HepG2 (cell line): Measurements from ENCODE around the gene ATP2B2. TPM values are rescaled to one million over a fixed set of nuclear protein-coding genes. Genes with fewer than 3 reads are reported as not detected.

Experiments used
- ATAC-seq: fragments of 200-7000 bp; cut with Tn5 transposase; 3 replicates; pipeline ENCODE4 v1.9.1; 2020; ENCODE audit warnings: mild to moderate bottlenecking, moderate library complexity
- BruUV-seq: library from RNA; stranded (reverse); fragments of 400-500 nt; replicated peaks from 2 replicates; lab custom pipeline; 2021; lab: Mats Ljungman, UMichigan
- CTCF ChIA-PET: fragments of 300-600 bp; formaldehyde crosslinking; extraction: SDS; loops from one replicate; lab custom pipeline; 2021; ENCODE audit warnings: low total read pairs, inconsistent platforms, low intra/inter-chr PET ratio; lab: Yijun Ruan, JAX
- POLR2A ChIA-PET: fragments of 350-600 bp; sonication (Branson Sonifier 250); formaldehyde crosslinking; loops from one replicate; lab custom pipeline; 2020; ENCODE audit warnings: antibody characterized with exemption, inconsistent platforms; lab: Yijun Ruan, JAX
- DNase-seq: peaks from one replicate; pipeline ENCODE4 v3.0.0-alpha.2; 2015; ENCODE audit warnings: low spot score
- FAIRE-seq: peaks from 3 replicates; lab custom pipeline; 2011; peaks lifted over from hg19 to GRCh38; lab: Jason Lieb, UNC
- H2AFZ ChIP-seq: one replicate; pipeline ENCODE4 v1.6.1; 2011; ENCODE audit warnings: low read length, inconsistent platforms
- H3K27ac ChIP-seq: fragments of 300-600 bp; 3 replicates; pipeline ENCODE4 v1.8.0; 2011; ENCODE audit warnings: mixed run types, mild to moderate bottlenecking, mixed read lengths, low read length, inconsistent platforms; ENCODE audit not compliant: insufficient read depth; ENCODE audit errors: extremely low read length
- H3K27me3 ChIP-seq, 2 experiments: fragments of 200-600 bp in 1 of 2; 2 replicates in 1 of 2; 3 replicates in 1 of 2; pipeline versions ENCODE4 v1.6.0 to v1.8.0; 2011; ENCODE audit warnings: low read length in 2 of 2, mild to moderate bottlenecking in 2 of 2, moderate library complexity in 2 of 2, inconsistent platforms in 1 of 2; ENCODE audit not compliant: insufficient read depth in 2 of 2, control insufficient read depth in 1 of 2
- H3K36me3 ChIP-seq, 2 experiments: fragments of 200-600 bp in 1 of 2; replicated peaks in 1 of 2; 2 replicates in 1 of 2; 3 replicates in 1 of 2; pipeline versions ENCODE4 v1.5.1 to v1.8.0; 2011; ENCODE audit warnings: low read length in 2 of 2, inconsistent platforms in 1 of 2; ENCODE audit not compliant: insufficient read depth in 2 of 2, control insufficient read depth in 1 of 2
- H3K4me1 ChIP-seq: 2 replicates; pipeline ENCODE4 v1.5.1; 2012; ENCODE audit warnings: low read length, inconsistent platforms; ENCODE audit not compliant: insufficient read depth
- H3K4me2 ChIP-seq: 2 replicates; pipeline ENCODE4 v1.6.0; 2011; ENCODE audit warnings: low read depth, low read length, inconsistent platforms
- H3K4me3 ChIP-seq, 3 experiments: fragments of 200-600 bp in 1 of 3; sonication (generic), shearing (Covaris generic) in 1 of 3; replicated peaks in 1 of 3; 2 replicates each; pipeline ENCODE4 v1.5.1; 2011 to 2016; ENCODE audit warnings: low read length in 3 of 3, inconsistent platforms in 2 of 3, low read depth in 2 of 3, mild to moderate bottlenecking in 2 of 3, control low read depth in 1 of 3, mixed read lengths in 1 of 3; ENCODE audit not compliant: insufficient read depth in 1 of 3
- H3K79me2 ChIP-seq: one replicate; pipeline ENCODE4 v1.6.1; 2011; ENCODE audit warnings: low read length, inconsistent platforms; ENCODE audit not compliant: insufficient read depth
- H3K9ac ChIP-seq: 2 replicates; pipeline ENCODE4 v1.6.0; 2011; ENCODE audit warnings: mild to moderate bottlenecking, low read depth, low read length, inconsistent platforms; ENCODE audit not compliant: insufficient read depth
- H3K9me3 ChIP-seq: 2 replicates; pipeline ENCODE4 v1.5.1; 2012; ENCODE audit warnings: mild to moderate bottlenecking, low read length
- H4K20me1 ChIP-seq: 2 replicates; pipeline ENCODE4 v1.6.0; 2011; ENCODE audit warnings: inconsistent platforms, mild to moderate bottlenecking, low read length, moderate library complexity; ENCODE audit not compliant: insufficient read depth
- CEBPB ChIP-seq: IDR thresholded peaks from 2 replicates; pipeline ENCODE4 v1.6.1; 2011; ENCODE audit warnings: low read depth, low read length, improper control_type of control experiment, borderline replicate concordance
- DNMT3B ChIP-seq: conservative IDR thresholded peaks from 2 replicates; pipeline ENCODE4 v1.6.1; 2016; ENCODE audit warnings: missing biosample characterization, control low read depth
- FOXM1 ChIP-seq: sonication (generic); formaldehyde crosslinking; IDR thresholded peaks from 2 replicates; pipeline ENCODE4 v1.5.0; 2020; ENCODE audit warnings: missing genetic modification reagents
- ZNF703 ChIP-seq: sonication (generic); formaldehyde crosslinking; IDR thresholded peaks from 2 replicates; pipeline ENCODE4 v1.5.1; 2020; ENCODE audit warnings: missing genetic modification reagents, mild to moderate bottlenecking, moderate library complexity, borderline replicate concordance
- ZSCAN29 ChIP-seq: sonication (generic); formaldehyde crosslinking; conservative IDR thresholded peaks from 2 replicates; pipeline ENCODE4 v1.4.0; 2020; ENCODE audit warnings: mild to moderate bottlenecking, missing genetic modification reagents
- WGBS: methylation state at CpG from one replicate; pipeline ENCODE4 v1.1.6; 2017; ENCODE audit warnings: low lambda C conversion rate; 5-methylcytosine and 5-hydroxymethylcytosine counted together
- in situ Hi-C: cut with HindIII; loops from 2 replicates; pipeline ENCODE4 v1.10.0; 2017; ENCODE audit warnings: low pct_unique_long_range_greater_than_20kb; ENCODE audit not compliant: extremely low pct_ligation_motif_present
- intact Hi-C: fragments of 100-400 bp; cut with micrococcal nuclease; formaldehyde crosslinking; loops from one replicate; pipeline ENCODE4 v1.10.0; 2022; ENCODE audit not compliant: unreplicated experiment
- polyA plus RNA-seq, 8 experiments: library from polyadenylated mRNA; depleted of rRNA in 3 of 8; stranded (reverse) in 7 of 8; unstranded in 1 of 8; fragments of >200 nt; fragmentation: Illumina TruSeq in 4 of 8; extraction: Trizol in 4 of 8; gene quantifications; 2 replicates each; pipeline versions ENCODE4 v1.2.1 to v1.2.3, GENCODE V29; 2011 to 2016; ENCODE audit warnings: low read depth in 4 of 8, missing spikeins in 1 of 8, mixed read lengths in 1 of 8; ENCODE audit not compliant: insufficient read depth in 1 of 8
- total RNA-seq, 5 experiments: library from RNA; depleted of rRNA; stranded (reverse); fragments of >200 nt; fragmentation: Illumina TruSeq; extraction: Trizol; gene quantifications; 2 replicates each; pipeline ENCODE4 v1.2.3, GENCODE V29; 2016; ENCODE audit warnings: low read depth in 1 of 5
- TF ChIP-seq, protein P1 (sequence below): sonication (generic); formaldehyde crosslinking; IDR thresholded peaks from 2 replicates; pipeline ENCODE4 v1.4.0; 2020; ENCODE audit warnings: mild to moderate bottlenecking, missing genetic modification reagents
- TF ChIP-seq, protein P2 (sequence below): sonication (generic); formaldehyde crosslinking; IDR thresholded peaks from 2 replicates; pipeline ENCODE4 v1.5.0; 2020; ENCODE audit warnings: missing genetic modification reagents
- TF ChIP-seq, protein P3 (sequence below): sonication (generic); formaldehyde crosslinking; IDR thresholded peaks from 2 replicates; pipeline ENCODE4 v1.5.0; 2020; ENCODE audit warnings: missing genetic modification reagents

Gene ATP2B2
- total and polyA plus RNA-seq, 2 of the 13 experiments (the other 11 are each of a cell fraction or from before 2014, with no cell fraction given) = 1.5 to 2.3 TPM

DNA sequence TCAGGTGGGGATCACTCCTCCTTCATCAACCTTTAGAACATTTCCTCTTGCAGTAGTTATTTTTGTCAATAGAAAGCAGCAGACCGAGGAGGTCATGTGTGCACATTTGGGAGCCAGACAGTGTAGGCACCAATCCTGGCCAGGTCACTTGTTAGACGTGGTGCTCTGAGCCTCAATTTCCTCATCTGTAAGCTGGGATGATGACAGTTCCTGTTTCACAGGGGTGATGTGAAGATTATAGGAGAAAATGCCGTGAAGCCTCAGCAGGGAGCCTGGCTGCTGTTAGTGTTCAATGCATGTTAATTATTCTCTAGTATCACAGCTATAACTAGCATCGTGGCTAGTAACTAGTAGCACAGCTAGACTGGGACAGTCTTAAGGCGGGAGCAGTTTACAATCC is 64.7 kb downstream of the ATP2B2 start:
- POLR2A ChIA-PET = no interaction called here
- Histone ChIP-seq H3K36me3 (no peaks in the 10 kb centered on the region), H3K79me2 (no peaks in the 10 kb centered on the region), H3K27me3 (peaks cover 0 to 4% of the 10 kb centered on the region in 2 experiments; a peak in 1 of 5 replicates), H4K20me1 (no peaks in the 10 kb centered on the region), H2AFZ (no peak overlapping the region), H3K9ac (no peak overlapping the region), H3K27ac (no peak overlapping the region), H3K4me2 (no peak overlapping the region), H3K9me3 (no peaks in the 10 kb centered on the region), H3K4me1 (no peaks in the 10 kb centered on the region), H3K4me3 (no peak overlapping the region)
- ATAC-seq = no peak
- BruUV-seq = no TSS peak
- no peak for FAIRE-seq
- intact Hi-C loops = no loop called here
- 32% methylated on average over 5 of the region's 5 CpGs for WGBS
- CTCF ChIA-PET = no interaction called here
- TF ChIP-seq, protein P1, sequence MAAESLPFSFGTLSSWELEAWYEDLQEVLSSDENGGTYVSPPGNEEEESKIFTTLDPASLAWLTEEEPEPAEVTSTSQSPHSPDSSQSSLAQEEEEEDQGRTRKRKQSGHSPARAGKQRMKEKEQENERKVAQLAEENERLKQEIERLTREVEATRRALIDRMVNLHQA (CRISPR knock-in tag) = no peak
- TF ChIP-seq FOXM1 = no peak
- no peak for TF ChIP-seq DNMT3B (CRISPR knock-in tag)
- TF ChIP-seq, protein P2, sequence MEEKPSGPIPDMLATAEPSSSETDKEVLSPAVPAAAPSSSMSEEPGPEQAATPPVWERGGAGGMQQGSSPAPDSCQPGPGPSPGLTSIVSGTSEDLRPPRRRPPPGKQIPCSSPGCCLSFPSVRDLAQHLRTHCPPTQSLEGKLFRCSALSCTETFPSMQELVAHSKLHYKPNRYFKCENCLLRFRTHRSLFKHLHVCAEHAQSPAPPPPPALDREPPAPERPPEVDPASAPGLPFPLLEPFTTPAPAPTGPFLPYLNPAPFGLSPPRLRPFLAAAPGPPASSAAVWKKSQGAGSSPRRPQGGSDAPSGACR (CRISPR knock-in tag) = no peak
- TF ChIP-seq ZSCAN29 (CRISPR knock-in tag) = no peak
- TF ChIP-seq ZNF703 (CRISPR knock-in tag) = no peak
- TF ChIP-seq CEBPB = no peak
- TF ChIP-seq, protein P3, sequence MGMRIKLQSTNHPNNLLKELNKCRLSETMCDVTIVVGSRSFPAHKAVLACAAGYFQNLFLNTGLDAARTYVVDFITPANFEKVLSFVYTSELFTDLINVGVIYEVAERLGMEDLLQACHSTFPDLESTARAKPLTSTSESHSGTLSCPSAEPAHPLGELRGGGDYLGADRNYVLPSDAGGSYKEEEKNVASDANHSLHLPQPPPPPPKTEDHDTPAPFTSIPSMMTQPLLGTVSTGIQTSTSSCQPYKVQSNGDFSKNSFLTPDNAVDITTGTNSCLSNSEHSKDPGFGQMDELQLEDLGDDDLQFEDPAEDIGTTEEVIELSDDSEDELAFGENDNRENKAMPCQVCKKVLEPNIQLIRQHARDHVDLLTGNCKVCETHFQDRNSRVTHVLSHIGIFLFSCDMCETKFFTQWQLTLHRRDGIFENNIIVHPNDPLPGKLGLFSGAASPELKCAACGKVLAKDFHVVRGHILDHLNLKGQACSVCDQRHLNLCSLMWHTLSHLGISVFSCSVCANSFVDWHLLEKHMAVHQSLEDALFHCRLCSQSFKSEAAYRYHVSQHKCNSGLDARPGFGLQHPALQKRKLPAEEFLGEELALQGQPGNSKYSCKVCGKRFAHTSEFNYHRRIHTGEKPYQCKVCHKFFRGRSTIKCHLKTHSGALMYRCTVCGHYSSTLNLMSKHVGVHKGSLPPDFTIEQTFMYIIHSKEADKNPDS = no peak
- in situ Hi-C loops = no loop called here
- no peak for DNase-seq
